Activated naive CD8-positive, alpha-beta T cell treated with anti-CD3 and anti-CD28 coated beads for 36 hours (primary cell): ENCODE data around the gene KIR2DL4. TPM values are rescaled to one million over a fixed set of nuclear protein-coding genes. Genes with fewer than 3 reads are reported as not detected.
"Not testable (repeated sequence)": the region's sequence is repeated elsewhere in the genome, so short reads cannot be mapped to it uniquely, and the experiment has no call there.

Experiments
- DNase-seq: peaks from one replicate; pipeline ENCODE4 v3.0.0; 2021
- H3K27ac Mint-ChIP-seq: one replicate; pipeline ENCODE4 v1.8.0; 2022; ENCODE audit warnings: mild to moderate bottlenecking, moderate library complexity, mixed read lengths
- H3K27me3 Mint-ChIP-seq: one replicate; pipeline ENCODE4 v1.8.0; 2022; ENCODE audit warnings: mild to moderate bottlenecking, mixed read lengths
- H3K36me3 Mint-ChIP-seq: one replicate; pipeline ENCODE4 v1.8.0; 2021; ENCODE audit warnings: mild to moderate bottlenecking, mixed read lengths
- H3K4me1 Mint-ChIP-seq: one replicate; pipeline ENCODE4 v1.8.0; 2021; ENCODE audit warnings: mixed read lengths
- H3K4me3 Mint-ChIP-seq: one replicate; pipeline ENCODE4 v1.8.0; 2022; ENCODE audit warnings: mild to moderate bottlenecking, moderate library complexity, mixed read lengths
- H3K9me3 Mint-ChIP-seq: one replicate; pipeline ENCODE4 v1.8.0; 2022; ENCODE audit warnings: mixed read lengths
- total RNA-seq, 2 experiments: library from RNA; stranded (reverse); gene quantifications; one replicate each; pipeline ENCODE4 v1.2.3, GENCODE V29; 2021

Gene KIR2DL4
- total RNA-seq, result not detected

DNA sequence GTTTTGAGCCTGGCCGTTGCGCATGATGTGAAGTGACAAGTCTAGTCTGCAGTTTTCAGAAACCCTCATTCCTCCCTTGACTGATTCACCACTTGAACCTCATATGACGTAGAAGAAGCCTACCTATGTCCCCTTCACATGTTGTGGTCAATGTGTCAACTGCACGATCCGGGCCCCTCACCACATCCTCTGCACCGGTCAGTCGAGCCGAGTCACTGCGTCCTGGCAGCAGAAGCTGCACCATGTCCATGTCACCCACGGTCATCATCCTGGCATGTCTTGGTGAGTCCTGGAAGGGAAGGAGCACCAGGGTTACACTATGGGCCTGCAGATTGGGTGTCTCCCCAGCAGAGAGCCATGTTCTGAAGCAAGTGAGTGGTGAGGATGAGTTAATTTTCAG, at the start of gene KIR2DL4:
TSS of gene KIR2DL4 (plus strand) at position 201 of the 400 bp plus-strand sequence. CDS start at position 243, 42 bp downstream.
- Mint-ChIP-seq H3K9me3 (no peaks in the 10 kb centered on the region), H3K4me3 (no peak within 1 kb of the TSS), H3K27ac (no peak within 1 kb of the TSS), H3K4me1 (no peaks in the 10 kb centered on the region), H3K36me3 (no peaks in the 10 kb centered on the region), H3K27me3 (peaks cover 27% of the 10 kb centered on the region)
- no peak for DNase-seq

DNA sequence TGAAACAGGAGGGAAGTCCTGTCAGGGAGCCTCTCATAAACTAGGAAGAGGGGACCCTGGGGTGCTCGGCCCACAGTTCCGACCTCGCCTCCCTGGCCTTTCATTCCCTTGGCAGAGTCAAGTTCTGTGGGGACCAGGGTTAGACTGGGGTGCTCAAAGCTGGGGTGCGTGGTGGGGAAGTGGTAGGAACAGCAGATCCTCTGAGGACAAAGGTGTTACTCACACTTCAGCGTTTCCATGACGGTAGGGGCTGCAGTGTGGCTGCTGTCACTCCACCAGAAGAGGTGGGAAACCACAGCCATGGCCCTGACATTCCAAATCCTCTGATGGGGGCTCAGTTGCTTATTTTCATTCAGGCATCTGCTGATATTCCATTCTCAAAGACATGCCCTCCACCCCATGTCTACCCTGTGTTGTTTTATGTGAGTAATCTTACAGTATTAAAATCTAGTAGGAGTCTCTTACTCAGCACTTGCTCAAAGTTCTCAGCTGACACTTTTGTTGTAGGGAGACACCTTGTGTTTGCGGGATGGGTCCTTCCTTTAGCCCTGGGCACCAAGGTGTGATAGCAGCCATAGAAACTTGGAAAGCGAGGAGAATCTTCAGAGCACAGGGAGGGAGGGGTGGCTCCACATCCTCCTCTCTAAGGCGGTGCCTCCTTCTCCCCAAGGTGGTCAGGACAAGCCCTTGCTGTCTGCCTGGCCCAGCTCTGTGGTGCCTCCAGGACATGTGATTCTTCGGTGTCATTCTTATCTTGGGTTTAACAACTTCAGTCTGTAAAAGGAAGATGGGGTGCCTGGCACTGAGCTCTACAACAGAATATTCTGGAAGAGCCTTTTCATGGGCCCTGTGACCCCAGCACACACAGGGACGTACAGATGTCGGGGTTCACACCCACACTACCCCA, 47.0 kb upstream of the KIR2DL4 start:
- H3K9me3 Mint-ChIP-seq, H3K4me1 Mint-ChIP-seq, H3K36me3 Mint-ChIP-seq: not testable (repeated sequence)

DNA sequence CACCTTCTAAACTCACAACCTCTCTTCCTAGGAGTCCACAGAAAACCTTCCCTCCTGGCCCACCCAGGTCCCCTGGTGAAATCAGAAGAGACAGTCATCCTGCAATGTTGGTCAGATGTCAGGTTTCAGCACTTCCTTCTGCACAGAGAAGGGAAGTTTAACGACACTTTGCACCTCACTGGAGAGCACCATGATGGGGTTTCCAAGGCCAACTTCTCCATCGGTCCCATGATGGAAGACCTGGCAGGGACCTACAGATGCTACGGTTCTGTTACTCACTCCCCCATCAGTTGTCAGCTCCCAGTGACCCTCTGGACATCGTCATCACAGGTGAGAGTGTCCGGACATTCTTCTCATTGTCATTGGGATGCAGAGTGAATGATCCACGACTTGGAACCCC, 44.8 kb upstream of the KIR2DL4 start:
- DNase-seq, H3K27me3 Mint-ChIP-seq, H3K36me3 Mint-ChIP-seq, H3K27ac Mint-ChIP-seq, H3K4me3 Mint-ChIP-seq, H3K4me1 Mint-ChIP-seq, H3K9me3 Mint-ChIP-seq: not testable (repeated sequence)

More for the DNA sequence above, 47.0 kb upstream of the KIR2DL4 start:
- H3K27me3 Mint-ChIP-seq, DNase-seq, H3K4me3 Mint-ChIP-seq, H3K27ac Mint-ChIP-seq: not testable (repeated sequence)

DNA sequence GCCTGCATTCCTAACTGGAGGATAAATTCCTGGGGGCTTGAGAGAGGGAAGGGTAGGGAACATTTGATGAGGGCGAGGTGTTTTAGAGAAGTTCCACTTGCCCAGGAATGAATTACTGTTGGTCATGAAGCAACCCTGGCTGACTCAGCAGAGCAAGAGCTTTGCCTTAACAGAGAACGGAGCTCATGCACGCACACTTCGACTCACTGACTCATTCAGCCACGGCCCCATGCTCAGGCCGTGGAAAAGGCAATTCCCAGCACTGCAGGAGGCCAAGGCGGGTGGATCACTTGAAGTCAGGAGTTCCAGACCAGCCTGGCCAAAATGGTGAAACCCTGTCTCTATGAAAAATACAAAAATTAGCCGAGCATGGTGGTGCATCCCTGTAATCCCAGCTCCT, 39.2 kb upstream of the KIR2DL4 start:
- not testable (repeated sequence) for H3K4me3 Mint-ChIP-seq, H3K27ac Mint-ChIP-seq, H3K27me3 Mint-ChIP-seq, H3K4me1 Mint-ChIP-seq, H3K9me3 Mint-ChIP-seq, H3K36me3 Mint-ChIP-seq, DNase-seq

DNA sequence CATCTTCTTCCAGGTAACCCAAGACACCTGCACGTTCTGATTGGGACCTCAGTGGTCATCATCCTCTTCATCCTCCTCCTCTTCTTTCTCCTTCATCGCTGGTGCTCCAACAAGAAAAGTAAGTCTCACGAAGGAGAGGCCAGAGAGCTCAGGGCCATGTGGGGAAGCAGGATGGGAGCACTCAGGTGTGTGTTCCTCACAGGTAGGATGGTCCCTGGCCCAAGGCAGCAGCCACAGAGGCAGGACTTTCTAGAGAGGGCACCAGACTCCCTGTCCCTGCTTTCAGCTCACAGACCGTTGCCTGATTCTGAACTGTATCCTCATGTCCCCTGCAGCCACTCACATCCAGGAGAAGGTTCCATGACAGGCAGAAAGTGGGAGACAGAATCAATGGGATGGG, 36.9 kb upstream of the KIR2DL4 start:
- not testable (repeated sequence) for H3K36me3 Mint-ChIP-seq, H3K4me3 Mint-ChIP-seq, H3K4me1 Mint-ChIP-seq, H3K9me3 Mint-ChIP-seq, H3K27me3 Mint-ChIP-seq, DNase-seq, H3K27ac Mint-ChIP-seq

DNA sequence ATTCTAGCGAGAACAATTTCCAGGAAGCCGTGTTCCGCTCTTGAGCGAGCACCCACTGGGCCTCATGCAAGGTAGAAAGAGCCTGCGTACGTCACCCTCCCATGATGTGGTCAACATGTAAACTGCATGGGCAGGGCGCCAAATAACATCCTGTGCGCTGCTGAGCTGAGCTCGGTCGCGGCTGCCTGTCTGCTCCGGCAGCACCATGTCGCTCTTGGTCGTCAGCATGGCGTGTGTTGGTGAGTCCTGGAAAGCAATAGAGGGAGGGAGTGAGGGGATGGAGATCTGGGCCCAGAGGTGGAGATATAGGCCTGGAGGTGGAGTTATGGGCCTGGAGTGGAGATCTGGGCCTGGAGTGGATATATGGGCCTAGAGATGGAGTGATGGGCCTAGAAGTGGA, 33.8 kb upstream of the KIR2DL4 start, which contains the start of gene KIR2DL1:
TSS of gene KIR2DL1 (plus strand) at position 148 of the 400 bp plus-strand sequence. CDS start at position 206, 58 bp downstream.
- H3K36me3 Mint-ChIP-seq, DNase-seq, H3K9me3 Mint-ChIP-seq, H3K27ac Mint-ChIP-seq, H3K4me3 Mint-ChIP-seq, H3K27me3 Mint-ChIP-seq, H3K4me1 Mint-ChIP-seq: not testable (repeated sequence)

DNA sequence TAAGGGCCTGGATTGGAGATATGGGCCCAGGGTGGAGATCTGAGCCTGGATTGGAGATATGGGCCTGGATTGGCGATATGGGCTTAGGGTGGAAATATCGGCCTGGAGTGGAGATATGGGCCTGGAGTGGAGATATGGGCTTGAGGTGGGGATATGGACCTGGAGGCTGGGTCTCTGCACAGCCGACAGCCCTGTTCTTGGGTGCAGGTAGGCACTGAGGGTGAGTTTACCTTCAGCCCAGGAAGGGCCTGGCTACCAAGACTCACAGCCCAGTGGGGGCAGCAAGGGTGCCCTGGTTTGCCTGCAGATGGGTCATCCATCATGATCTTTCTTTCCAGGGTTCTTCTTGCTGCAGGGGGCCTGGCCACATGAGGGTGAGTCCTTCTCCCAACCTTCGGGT, 32.9 kb upstream of the KIR2DL4 start:
- not testable (repeated sequence) for H3K36me3 Mint-ChIP-seq, H3K4me1 Mint-ChIP-seq, H3K4me3 Mint-ChIP-seq, H3K27ac Mint-ChIP-seq, H3K27me3 Mint-ChIP-seq, H3K9me3 Mint-ChIP-seq, DNase-seq

DNA sequence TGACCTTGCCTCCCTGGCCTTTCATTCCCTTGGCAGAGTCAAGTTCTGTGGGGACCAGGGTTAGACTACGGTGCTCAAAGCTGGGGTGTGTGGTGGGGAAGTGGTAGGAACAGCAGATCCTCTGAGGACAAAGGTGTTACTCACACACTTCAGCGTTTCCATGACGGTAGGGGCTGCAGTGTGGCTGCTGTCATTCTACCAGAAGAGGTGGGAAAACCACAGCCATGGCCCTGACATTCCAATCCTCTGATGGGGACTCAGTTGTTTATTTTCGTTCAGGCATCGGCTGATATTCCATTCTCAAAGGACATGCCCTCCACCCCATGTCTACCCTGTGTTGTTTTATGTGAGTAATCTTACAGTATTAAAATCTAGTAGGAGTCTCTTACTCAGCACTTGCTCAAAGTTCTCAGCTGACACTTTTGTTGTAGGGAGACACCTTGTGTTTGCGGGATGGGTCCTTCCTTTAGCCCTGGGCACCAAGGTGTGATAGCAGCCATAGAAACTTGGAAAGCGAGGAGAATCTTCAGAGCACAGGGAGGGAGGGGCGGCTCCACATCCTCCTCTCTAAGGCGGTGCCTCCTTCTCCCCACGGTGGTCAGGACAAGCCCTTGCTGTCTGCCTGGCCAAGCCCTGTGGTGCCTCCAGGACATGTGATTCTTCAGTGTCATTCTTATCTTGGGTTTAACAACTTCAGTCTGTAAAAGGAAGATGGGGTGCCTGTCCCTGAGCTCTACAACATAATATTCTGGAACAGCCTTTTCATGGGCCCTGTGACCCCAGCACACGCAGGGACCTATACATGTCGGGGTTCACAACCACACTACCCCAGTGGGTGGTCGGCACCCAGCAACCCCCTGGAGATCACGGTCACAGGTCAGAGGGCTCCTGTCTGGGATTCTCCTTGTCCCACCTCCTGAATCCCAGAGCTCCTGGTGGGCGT, 32.1 kb upstream of the KIR2DL4 start:
- not testable (repeated sequence) for DNase-seq, H3K27ac Mint-ChIP-seq, H3K36me3 Mint-ChIP-seq, H3K4me3 Mint-ChIP-seq, H3K27me3 Mint-ChIP-seq, H3K4me1 Mint-ChIP-seq, H3K9me3 Mint-ChIP-seq

DNA sequence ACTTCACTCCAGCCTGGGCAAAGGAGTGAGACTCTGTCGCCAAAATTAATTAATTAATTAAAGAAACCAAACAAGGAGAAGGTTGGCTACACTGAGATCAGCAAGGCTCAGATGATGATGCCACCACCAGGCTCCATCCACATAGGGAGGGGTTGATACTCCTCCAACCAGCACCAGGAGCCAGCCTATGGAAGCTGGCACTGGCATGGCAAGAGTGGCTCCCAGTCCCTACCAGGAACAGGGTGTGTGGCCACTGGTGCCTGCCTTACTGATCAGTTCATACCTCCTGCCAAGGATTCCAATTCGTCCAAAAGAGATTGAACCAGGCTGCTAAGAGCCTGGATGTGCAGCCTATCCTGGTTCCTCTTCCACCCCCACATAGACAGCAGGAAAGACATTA, 30.7 kb upstream of the KIR2DL4 start:
- not testable (repeated sequence) for H3K9me3 Mint-ChIP-seq, H3K27me3 Mint-ChIP-seq, H3K4me3 Mint-ChIP-seq, H3K27ac Mint-ChIP-seq, H3K36me3 Mint-ChIP-seq, H3K4me1 Mint-ChIP-seq, DNase-seq

DNA sequence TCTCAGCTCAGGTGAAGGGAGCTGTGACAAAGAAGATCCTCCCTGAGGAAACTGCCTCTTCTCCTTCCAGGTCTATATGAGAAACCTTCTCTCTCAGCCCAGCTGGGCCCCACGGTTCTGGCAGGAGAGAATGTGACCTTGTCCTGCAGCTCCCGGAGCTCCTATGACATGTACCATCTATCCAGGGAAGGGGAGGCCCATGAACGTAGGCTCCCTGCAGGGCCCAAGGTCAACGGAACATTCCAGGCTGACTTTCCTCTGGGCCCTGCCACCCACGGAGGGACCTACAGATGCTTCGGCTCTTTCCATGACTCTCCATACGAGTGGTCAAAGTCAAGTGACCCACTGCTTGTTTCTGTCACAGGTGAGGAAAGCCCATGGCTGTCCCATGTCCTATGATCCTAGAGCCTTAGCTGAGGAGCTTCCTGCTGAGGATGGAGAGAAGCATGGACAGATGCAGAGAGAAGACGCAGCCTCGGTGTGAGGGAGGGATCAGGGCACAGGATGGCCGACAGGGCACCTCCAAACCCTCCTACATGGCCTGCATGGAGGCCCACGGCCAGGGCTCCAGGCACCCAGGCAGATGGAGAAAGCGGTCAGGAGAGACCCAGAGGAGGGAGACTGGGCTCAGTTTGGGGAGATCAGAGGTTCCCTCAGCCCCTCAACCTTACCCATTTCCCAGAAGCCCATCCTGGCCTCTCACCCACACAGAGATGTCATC, 28.2 kb upstream of the KIR2DL4 start:
- H3K27ac Mint-ChIP-seq, H3K4me3 Mint-ChIP-seq, H3K4me1 Mint-ChIP-seq, H3K27me3 Mint-ChIP-seq, H3K36me3 Mint-ChIP-seq, H3K9me3 Mint-ChIP-seq, DNase-seq: not testable (repeated sequence)

DNA sequence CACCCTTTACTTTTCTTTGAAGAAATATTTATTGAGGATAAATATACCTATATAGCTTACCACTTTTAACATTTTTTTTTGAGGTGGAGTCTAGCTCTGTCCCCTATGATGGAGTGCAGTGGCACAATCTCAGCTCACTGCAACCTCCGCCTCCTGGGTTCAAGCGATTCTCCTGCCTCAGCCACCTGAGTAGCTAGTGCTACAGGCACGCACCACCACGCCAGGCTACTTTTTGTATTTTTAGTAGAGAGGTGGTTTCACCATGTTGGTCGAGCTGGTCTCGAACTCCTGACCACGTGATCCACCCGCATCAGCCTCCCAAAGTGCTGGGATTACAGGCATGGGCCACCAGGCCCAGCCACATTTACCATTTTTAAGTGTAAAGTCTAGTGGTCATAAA, 27.6 kb upstream of the KIR2DL4 start:
- H3K4me3 Mint-ChIP-seq, DNase-seq, H3K9me3 Mint-ChIP-seq, H3K27me3 Mint-ChIP-seq, H3K27ac Mint-ChIP-seq, H3K36me3 Mint-ChIP-seq, H3K4me1 Mint-ChIP-seq: not testable (repeated sequence)

DNA sequence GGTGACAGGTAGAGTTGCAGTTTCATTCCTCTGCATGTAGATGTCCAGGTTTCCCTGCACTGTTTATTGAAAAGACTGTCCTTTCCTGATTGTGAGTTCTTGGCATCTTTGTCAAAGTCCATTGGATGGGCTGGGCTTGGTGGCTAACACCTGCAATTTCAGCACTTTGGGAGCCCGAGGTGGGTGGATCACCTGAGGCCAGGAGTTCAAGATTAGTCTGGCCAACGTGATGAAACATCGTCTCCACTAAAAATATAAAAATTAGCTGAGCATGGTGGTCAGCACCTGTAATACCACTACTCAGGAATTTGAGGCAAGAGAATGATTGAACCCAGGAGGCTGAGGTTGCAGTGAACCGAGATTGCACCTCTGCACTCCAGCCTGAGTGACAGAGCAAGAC, 25.6 kb upstream of the KIR2DL4 start:
- H3K36me3 Mint-ChIP-seq, H3K27ac Mint-ChIP-seq, H3K4me1 Mint-ChIP-seq, DNase-seq, H3K4me3 Mint-ChIP-seq, H3K27me3 Mint-ChIP-seq: not testable (repeated sequence)
- H3K9me3 Mint-ChIP-seq, result peaks cover 12% of the 10 kb centered on the region

DNA sequence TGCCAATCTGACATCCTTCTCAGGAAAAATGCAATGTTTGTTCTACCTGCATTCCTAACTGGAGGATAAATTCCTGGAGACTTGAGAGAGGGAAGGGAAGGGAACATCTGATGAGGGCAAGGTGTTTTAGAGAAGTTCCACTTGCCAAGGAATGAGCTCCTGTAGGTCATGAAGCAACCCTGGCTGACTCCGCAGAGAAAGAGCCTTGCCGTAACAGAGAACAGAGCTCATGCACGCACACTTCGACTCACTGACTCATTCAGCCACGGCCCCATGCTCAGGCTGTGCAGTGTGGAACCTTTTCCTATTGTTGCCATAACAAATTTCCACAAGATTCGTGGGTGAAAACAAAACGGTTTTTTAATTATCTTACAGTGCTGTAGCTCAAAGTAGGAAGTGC, 24.5 kb upstream of the KIR2DL4 start:
- not testable (repeated sequence) for H3K36me3 Mint-ChIP-seq, H3K4me1 Mint-ChIP-seq, H3K4me3 Mint-ChIP-seq, H3K27ac Mint-ChIP-seq, DNase-seq, H3K27me3 Mint-ChIP-seq
- peaks cover 12% of the 10 kb centered on the region for H3K9me3 Mint-ChIP-seq

DNA sequence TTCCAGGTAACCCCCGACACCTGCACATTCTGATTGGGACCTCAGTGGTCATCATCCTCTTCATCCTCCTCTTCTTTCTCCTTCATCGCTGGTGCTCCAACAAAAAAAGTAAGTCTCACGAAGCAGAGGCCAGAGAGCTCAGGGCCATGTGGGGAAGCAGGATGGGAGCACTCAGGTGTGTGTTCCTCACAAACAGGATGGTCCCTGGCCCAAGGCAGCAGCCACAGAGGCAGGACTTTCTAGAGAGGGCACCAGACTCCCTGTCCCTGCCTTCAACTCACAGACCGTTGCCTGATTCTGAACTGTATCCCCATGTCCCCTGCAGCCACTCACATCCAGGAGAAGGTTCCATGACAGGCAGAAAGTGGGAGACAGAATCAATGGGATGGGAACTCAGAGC, 20.5 kb upstream of the KIR2DL4 start:
- H3K4me3 Mint-ChIP-seq, DNase-seq, H3K27ac Mint-ChIP-seq, H3K36me3 Mint-ChIP-seq, H3K4me1 Mint-ChIP-seq: not testable (repeated sequence)
- Mint-ChIP-seq H3K27me3 (peaks cover 16% of the 10 kb centered on the region), H3K9me3 (peaks cover 11% of the 10 kb centered on the region)
